ENCODE results near the gene TDRD3.
A peak's percentile ranks its signal among the peaks of the same experiment; 100 is the strongest.
"Not testable (repeated sequence)": the region's sequence is repeated elsewhere in the genome, so short reads cannot be mapped to it uniquely, and the experiment has no call there.

The TDRD3 gene

DNA sequence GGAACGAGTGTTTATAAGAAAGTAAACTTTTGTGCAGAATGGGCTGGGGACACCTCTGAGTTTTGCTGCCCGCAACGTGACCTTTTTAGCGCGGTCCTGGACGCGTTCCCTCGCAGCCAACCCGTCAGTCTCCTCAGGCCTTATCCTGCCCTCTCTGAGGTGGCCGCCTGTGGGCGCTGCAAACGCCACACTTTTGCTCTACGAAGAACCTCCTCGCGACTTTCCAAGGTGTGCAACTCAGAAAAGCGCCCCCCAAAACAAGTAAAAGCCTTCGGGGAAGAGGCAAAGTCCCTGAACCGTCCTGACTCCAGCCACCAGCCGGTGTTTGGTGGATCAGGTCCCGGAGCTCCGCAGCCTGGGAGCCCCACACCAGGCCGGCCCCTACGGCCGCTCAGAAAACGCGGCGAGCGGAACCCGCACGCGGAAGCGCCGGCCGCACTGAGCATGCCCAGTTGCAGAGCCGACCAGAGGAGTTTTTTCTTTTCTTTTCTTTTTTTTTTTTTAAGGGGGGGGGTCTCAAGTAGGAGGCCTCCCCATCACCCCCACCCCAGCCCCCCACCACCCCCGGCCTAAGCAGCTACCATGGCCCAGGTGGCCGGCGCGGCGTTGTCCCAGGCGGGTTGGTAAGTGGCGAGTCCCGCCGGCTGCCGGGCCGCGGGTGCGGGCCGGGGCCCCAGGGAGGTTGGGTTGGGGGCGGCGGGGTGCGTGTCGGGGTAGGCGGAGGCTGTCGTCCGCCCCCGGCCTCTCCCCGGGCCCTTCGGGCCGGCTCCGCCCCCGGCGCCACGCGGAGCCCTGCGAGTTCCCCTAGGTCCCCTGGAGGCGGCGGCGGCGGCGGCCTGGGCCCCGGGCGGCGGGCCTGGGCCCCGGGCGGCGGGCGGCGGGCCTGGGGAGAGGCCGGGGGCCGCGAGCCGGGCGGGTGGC is at the start of gene TDRD3:
TSS of gene TDRD3 (plus strand) at position 438 of the 921 bp plus-strand sequence. CDS start at position 583, 145 bp downstream.
- FAIRE-seq (no peak), DNase-seq (ENCODE audit: insufficient read length, low spot score) (peak; percentile 62)

DNA sequence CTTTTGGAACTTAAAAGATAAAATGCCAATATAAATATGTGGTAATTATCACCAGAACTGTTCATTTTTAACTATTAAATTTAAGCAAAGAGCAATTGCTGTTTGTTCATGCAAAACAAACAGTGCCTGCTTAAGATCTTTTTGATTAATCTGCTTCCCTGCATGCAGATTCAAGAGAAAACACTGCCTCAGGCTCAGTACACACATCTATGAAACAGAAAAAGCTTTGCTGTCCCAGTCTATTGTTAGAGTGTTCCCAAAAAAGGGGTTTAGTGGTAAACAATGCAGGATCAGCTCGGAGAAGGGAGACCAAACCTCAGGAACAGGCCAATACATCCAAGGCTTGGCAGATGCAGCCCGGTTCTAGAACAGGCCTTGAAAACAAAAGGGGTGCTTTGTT is 49.3 kb upstream of the TDRD3 start:
- FAIRE-seq (no peak), DNase-seq (ENCODE audit: insufficient read length, low spot score) (no peak)

DNA sequence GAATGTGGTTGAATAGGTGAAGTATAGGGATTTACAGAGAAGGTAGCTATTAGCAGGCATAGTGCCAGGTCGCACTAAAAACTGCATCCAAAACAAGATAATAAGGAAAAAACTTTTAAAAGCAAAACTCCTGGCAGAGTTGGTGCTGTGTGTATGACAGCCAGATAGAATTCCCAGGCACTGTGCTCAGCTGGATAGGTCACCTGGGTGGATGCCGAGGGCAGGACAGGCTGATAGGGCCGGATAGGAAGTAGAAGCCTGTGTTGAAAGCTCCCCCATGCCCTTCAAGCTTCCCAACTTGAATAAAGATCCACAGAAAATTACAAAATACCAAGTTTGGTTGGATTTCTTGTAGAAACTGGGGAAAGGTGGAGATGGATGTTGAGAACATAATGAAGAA is 48.9 kb upstream of the TDRD3 start:
- DNase-seq (ENCODE audit: insufficient read length, low spot score) = no peak
- no peak for FAIRE-seq

DNA sequence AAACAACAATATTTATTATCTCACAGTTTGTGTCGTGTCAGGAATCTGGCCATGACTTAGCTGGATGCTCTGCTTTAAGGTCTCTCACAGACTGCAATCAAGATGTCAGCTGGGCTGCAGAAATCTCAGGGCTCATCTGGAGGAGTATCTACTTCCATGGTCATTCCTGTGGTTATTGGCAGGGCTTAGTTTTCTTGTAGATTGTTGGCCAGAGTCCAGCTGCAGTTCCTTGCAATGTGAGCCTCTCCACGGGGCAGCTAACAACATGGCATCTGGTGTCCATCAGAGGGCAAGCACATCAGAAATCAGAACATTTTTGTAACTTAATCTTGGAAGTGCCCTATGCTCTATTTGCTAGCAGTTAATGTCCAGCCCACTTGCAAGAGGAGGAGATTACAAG is 45.7 kb upstream of the TDRD3 start:
- DNase-seq (ENCODE audit: insufficient read length, low spot score) (no peak), FAIRE-seq (no peak)

DNA sequence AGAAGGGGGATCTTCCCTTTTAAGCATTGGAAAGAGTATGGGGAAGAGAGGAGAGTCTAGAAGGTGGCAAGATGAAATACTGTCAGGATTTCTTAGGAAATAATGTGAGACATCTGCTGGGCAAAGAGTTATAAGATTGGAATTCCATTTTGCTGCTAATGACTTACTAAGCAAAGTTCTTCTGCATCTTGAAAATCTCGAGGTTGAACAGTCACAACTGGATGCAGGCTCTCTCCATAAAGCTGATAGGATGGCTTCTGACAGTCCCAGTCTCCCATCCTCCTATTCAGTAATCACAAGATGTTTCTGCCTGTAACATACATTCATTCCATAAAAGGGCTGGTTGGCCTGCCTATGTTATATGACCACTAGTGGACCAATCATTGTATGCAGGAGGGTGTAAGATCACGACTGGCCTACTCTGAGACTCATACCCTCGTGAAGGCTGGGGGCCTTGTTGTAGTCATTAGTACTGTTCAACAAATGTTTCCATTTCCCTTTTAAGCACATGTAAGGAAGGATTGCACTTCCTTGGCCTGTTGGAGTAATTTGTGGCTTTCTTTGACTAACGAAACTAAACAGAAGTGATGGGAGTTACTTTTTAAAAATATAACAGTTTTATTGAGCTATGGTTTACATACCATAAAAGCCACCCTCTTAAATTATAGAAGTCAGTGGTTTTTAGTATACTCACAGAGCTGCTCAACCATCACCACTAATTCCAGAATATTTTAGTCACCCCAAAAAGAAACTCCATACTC is 45.0 kb upstream of the TDRD3 start:
- no peak for FAIRE-seq

DNA sequence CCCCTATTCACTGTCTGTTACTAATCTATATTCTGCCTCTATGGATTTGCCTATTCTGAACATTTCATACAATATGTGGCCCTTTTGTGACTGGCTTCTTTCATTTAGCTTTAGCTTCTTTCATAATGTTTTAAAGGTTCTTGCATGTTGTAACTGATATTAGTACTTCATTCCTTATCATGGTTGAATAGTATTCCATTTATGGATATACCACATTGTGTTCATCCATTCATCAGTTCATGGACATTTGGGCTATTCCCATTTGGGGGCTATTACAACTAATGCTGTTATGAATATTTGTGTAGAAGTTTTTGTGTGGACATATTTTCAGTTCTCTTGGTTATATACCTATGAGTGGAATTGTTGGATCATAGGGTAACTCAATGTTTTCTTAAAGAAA is 44.4 kb upstream of the TDRD3 start:
- no peak for DNase-seq (ENCODE audit: insufficient read length, low spot score)
- FAIRE-seq = no peak

More for the DNA sequence above, 45.0 kb upstream of the TDRD3 start:
- DNase-seq (ENCODE audit: insufficient read length, low spot score) = no peak

DNA sequence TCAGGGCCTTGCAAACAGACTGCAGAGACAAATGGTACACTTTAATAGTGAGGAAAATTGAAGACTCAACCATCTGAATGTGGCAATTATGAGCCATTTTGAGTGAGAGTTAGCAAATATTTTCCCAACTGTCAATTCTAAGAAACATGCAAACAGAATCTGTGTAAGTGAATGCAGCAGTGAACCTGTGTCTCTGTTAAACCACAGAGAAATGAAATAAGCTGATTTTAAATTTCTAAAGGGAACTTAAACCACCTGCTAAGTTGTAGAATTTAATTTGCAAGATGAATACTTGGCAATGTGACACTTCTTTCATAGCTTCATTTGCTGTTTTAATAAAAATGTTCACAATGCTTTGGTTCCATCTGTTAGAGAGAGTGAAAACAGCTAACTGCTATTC is 42.0 kb upstream of the TDRD3 start:
- DNase-seq (ENCODE audit: insufficient read length, low spot score) (no peak), FAIRE-seq (no peak)

DNA sequence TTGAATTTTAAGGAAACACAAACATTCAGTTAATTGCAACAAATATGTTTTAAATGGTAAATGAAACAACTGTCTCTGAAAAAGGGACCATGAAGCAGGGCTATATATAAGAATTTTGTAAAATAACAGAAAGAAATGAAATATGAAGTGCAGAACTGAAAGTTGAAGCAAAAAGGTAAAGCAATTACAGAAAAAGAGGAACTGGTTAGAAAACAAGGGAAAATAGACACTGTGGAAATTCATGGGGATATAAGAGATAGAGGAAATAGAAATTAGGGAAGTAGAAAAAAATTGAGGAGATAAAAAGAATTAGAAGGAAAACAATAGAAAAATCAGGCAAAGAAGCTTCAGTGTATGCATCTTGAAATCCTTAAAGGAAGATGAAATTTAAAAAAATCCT is 40.0 kb upstream of the TDRD3 start:
- FAIRE-seq = no peak

DNA sequence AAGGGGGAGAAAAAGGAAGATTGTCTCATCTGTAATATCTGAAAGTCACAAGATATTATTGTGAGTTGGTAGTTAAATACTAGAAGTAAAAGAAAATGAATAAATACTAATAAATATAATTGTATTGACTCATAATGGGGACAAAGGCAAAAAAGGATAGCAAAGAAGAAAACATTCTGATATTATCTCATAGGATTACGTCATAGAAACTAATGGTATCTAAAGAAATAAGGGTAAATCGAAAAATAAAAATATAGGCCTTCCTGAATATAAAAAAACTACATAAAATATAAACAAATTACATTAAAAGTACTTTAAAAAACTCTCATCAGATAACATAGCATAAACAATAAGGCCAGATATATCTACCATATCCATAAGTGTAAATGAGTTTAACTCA is 38.6 kb upstream of the TDRD3 start:
- no peak for DNase-seq (ENCODE audit: insufficient read length, low spot score)
- FAIRE-seq = no peak

More for the DNA sequence above, 40.0 kb upstream of the TDRD3 start:
- DNase-seq (ENCODE audit: insufficient read length, low spot score) = no peak

DNA sequence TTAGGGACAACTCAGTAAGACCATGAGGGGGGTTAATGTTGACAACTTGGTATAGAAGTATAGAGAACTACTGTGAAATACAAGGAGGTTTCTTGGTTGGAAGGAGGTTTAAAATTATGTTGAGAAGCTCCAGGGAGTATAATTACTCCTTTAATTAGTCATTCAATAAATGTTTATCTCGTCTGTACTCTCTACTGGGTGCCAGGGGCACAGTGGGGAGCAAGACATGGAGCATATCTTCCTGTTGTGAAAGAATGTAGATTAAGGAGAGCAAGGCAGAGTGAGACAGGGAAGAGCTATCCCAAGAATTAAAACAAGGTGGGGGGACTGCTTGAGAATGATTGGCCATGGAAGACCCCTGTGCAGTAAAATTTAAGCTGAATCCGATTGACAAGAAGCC is 33.7 kb upstream of the TDRD3 start:
- DNase-seq (ENCODE audit: insufficient read length, low spot score) (no peak), FAIRE-seq (no peak)

DNA sequence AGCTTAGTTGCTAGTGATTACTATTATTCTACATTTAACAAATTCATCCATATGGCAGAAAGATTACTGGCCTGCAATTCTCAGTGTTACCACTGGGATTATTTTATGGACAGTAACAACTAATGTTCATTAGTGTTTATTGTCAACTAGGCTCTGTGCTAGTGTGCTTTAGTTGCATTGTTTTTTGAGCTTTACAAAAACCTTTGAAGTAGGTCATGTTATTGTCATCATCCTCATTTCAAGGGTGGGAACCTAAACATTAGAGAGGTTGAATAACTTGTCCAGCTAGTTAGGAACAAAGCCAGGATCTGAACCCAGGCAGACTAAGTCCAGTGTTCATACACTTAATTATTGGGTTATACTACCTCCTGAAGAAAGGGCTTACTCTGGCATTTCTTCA is 27.8 kb upstream of the TDRD3 start:
- DNase-seq (ENCODE audit: insufficient read length, low spot score) (no peak), FAIRE-seq (no peak)

DNA sequence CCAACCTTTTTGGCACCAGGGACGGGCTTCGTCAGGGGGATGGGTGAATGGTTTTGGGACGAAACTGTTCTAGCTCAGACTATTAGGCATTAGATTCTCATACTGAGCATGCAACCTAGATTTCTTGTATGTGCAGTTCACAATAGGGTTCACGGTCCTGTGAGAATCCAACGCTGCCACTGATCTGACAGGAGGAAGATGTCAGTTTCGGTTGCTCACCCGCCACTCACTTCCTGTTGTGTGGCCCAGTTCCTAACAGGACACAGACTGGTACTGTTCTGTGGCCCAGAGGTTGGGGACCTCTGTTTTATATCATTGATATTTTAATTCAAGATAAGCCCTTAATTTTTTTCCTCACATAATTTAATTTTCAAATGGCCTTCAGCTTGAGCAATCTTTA is 26.7 kb upstream of the TDRD3 start:
- FAIRE-seq (no peak), DNase-seq (ENCODE audit: insufficient read length, low spot score) (no peak)

DNA sequence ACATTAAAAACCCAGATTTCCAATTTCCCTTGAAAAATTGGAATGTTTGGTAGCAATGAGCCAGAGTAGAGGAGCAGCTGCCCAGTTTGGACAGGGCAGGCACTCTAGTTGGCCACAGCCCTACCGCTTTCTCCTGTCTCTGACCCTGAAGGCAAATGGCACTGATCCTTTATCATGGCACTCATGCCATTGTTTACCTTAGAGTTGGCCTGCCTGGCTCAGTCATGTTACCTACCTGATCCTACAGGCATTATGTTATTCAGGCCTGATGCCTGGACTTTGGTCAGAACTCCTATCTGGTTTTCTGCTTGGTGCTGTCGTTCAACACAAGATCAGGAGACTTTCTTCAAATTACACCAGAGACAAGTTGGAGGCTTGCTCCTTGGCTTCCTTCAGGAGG is 24.9 kb upstream of the TDRD3 start:
- FAIRE-seq = no peak
- no peak for DNase-seq (ENCODE audit: insufficient read length, low spot score)

DNA sequence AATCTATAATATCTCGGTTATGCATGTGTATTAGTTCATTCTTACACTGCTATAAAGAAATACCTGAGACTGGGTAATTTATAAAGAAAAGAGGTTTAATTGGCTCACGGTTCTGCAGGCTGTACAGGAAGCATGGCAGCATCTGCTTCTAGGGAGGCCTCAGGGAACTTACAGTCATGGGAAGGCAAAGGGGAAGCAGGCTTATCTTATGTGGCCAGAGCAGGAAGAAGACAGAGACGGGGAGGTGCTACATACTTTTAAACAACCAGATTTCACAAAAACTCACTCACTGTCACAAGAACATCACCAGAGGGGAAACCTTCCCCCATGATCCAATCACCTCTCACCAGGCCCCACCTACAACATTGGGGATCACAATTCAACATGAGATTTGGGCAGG is 17.7 kb upstream of the TDRD3 start:
- FAIRE-seq; DNase-seq (ENCODE audit: insufficient read length, low spot score): not testable (repeated sequence)

DNA sequence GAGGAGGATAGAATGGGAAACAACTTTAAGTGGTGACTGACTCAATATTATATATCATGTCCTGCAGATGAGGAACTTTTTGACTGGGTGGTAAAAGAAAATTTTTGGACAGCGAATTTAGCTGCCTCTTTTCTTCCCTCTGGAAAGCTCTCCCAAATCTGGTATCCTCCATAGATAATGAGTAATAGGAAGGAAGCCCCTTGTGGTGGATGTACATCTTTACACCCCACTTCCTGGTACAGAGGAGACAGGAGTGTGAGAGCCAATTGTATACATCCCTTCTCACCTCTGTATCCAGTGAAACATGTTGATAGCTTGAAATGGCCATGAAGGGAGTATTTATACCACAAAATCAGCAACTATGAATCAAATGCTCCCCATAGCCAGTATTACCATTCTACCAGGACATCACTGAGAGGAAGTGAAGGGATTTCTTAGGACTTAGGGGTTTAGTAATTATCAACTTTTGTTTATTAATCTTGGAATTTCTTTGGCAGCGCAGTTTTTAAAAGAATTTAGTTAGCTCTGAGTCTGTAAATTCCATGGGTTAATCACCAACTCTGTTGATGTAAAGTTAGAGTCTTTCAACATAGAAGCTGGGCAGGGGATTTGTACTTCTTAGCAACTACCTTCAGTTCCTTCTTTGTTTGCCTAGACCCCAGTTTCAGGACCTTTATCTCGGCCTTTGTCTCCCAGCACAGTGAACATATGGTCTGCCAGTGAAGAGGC is 17.0 kb upstream of the TDRD3 start:
- no peak for DNase-seq (ENCODE audit: insufficient read length, low spot score)
- FAIRE-seq = no peak

DNA sequence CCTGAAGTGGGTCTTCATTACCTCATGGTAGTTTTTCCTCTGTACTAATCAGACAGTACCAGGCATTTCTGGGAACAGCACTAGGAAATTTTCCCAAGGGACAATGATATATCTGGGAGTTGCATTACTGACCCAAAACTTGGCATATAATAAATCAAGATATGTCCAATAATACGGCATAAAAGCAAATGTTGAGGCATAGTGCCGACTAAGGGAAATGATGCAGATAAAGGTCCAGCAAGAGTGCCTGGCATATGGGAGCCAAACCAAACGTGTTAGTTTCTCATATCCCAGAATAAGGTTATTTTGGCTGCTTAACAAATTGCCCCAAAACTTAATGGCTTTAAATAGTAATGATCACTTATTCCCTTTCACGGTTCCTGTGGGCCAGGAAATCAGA is 12.1 kb upstream of the TDRD3 start:
- FAIRE-seq (no peak), DNase-seq (ENCODE audit: insufficient read length, low spot score) (no peak)

DNA sequence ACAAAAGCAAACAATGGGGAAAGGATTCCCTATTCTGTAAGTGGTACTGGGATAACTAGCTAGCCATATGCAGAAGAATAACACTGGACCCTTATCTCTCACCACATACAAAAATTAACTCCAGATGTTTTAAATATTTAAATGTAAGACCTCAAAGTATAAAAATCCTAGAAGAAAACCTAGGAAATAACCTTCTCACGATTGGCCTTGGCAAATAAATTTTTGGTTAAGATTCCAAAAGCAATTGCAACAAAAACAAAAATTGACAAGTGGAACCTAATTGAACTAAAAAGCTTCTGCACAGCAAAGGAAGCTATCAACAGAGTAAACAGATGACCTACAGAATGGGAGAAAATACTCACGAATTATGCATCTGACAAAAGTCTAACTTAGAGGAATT is 10.8 kb upstream of the TDRD3 start:
- FAIRE-seq (no peak), DNase-seq (ENCODE audit: insufficient read length, low spot score) (no peak)

DNA sequence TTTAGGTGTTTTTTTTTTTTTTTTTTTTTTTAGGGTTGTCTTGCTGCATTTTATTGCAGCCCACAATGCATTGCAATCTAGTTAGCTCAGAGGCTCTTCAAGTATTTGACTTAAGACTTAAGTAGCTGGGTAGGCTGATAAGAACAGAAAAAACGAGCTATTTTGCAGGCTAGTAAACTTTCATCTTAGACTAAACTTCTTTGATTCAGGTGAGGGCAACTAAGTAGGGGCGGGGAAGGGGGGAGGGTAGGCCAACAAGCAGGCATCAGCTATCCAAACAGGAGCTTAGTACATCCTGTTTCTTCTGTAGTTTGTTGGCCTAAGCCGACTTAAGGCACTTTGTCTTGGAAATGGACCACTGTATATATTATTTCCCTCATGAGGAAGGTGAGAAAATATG is 4.9 kb upstream of the TDRD3 start:
- FAIRE-seq (no peak), DNase-seq (ENCODE audit: insufficient read length, low spot score) (no peak)

DNA sequence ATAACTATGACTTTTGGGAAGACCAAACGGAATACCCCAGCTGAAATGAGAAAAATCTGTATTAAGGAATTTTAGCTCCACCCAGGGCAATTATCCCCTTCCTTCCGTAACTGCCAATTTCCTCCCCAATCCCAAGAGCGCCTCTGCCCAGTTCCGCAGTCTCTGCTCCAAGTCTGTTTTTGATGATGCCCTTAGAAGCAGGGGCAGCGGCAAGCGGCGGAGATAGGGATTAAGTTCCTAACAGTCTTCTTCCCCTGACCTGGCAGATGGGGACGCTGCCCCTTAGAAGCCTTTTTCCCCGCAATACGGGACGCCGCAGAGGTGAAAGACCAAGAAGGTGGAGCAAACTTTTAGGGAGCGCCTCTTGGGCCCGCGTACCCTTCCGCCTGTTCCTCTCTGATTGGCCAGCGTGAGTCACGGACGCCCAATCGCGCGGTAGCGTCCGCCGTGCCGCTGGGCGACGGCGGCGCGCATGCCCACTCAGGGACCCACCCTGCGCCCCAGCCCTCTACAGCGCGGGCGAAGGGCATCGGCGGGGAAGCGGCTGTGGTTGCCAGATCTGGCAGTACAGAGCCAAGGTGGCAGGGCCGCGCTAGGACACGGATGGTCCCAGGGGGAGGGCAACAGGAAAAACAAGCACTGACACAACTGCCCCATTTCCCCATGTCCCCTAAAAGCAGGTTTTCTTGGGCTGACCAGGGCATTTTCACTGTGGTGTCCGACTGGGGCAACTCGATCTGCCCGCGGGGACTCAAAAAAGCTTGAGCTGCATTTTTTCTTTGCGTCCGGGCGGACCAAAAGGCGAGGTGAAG is 843 bp upstream of the TDRD3 start:
- FAIRE-seq = peak; percentile 97
- DNase-seq (ENCODE audit: insufficient read length, low spot score) = peak; percentile 73

DNA sequence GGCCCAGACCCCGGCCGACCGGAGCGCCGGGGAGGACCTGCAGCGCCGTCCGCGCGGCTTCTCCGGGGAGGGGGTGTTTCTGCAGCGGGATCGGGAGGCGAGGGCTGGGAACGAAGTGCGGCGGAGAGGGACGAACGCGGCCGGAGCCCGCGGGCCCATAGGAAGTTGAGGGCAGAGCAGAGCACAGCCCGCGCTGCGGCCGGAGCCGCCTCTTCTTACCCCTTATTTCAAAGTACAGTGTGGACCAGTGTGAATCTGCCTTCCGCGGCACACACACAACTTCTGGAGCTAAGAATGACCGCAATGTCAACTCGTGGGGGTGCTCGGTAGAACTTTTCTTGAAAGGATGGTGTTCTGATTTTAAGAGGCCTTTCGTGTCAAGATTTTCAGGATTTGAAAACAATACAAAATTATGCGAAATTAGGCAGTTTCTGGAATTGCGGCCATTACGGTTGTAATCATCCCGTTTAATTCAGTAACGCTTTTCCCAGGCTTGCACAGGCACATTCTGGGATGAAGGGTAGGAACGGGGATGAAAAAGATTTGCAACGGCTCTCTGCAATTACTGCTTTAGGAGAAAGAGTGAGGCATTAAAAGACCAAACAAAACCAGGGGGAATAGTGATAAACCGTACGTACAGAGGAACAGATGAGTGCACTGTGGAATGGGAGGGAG is 821 bp downstream of the TDRD3 start:
- DNase-seq (ENCODE audit: insufficient read length, low spot score) (peak; percentile 28), FAIRE-seq (peak; percentile 92)
